ENCODE results near the gene S100Z.
"Not testable (repeated sequence)": the region's sequence is repeated elsewhere in the genome, so short reads cannot be mapped to it uniquely, and the experiment has no call there.

The S100Z gene

DNA sequence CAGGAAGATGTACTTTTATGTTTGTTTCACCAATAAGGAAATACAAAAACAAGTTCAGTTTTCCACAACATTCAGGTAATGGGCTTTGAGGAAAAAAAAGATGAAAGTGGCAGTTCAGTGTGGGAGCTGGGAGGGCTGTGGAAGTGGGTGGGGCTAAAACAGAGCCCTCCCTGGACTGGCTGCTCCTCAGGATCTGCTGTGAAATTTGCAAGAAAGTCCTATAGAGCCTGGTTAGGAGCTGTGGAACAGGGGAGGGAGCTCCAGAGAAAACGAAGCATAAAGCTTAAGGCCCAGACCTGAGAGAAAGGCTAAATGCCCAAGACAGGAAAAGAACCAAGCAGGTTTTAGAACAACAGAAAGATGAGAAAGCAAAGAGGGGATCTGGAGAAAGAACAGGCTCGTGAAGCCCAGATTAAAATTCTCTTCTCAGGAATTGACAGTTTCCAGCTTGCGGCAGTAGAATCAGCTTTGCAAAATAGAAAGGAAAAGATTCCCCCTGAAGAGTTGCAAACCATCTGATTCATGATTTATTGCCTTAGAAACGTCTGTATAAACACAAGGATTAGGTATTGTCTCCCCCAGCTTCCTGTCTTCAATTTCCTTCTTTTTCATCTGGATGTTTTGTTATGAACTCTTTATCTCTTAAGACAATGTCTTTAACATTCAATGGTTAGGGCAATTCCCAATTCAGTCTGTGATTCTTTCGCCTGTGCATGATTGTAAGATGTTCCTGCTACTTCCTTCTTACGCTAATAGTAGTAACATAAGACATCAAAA lies 76.7 kb downstream of the S100Z start:
- Histone ChIP-seq H3K79me2 (ENCODE audit: control insufficient read depth, insufficient read depth, low read length, unreplicated experiment) (no peaks in the 10 kb centered on the region), H3K36me3 (ENCODE audit: insufficient read depth, low read length) (no peaks in the 10 kb centered on the region), H3K27ac (ENCODE audit: low read depth, low read length) (no peak overlapping the region), H3K4me3 (ENCODE audit: low read depth, low read length) (no peak overlapping the region), H3K4me1 (ENCODE audit: control insufficient read depth, insufficient read depth, low read length, unreplicated experiment) (no peaks in the 10 kb centered on the region), H2AFZ (ENCODE audit: low read length, unreplicated experiment) (no peak overlapping the region), H3K27me3 (ENCODE audit: insufficient read depth, low read length) (peaks cover 31% of the 10 kb centered on the region)

DNA sequence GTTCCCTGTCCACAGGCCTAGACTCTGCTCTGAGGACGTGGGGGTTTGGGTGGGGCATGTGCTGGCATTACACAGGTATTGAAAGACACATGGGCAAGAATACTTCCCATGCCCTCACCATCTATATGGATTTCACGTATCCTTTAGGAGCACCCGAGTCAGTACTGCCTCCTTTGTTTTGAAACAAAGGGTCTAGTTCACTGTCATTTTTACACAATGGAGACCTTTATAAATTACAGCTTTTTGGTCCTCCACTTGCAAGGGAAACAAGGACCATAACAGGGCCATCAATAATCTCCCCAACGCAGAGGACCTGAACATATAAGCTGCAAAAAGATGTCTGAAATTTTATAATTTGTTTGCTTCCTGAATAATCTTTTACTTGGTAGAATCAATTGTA lies 78.1 kb downstream of the S100Z start:
- H3K36me3 ChIP-seq (ENCODE audit: insufficient read depth, low read length) = no peaks in the 10 kb centered on the region
- no peak overlapping the region for H2AFZ ChIP-seq (ENCODE audit: low read length, unreplicated experiment)
- H3K27me3 ChIP-seq (ENCODE audit: insufficient read depth, low read length) = peaks cover 36% of the 10 kb centered on the region
- H3K27ac ChIP-seq (ENCODE audit: low read depth, low read length) = no peak overlapping the region
- H3K4me1 ChIP-seq (ENCODE audit: control insufficient read depth, insufficient read depth, low read length, unreplicated experiment) = no peaks in the 10 kb centered on the region
- no peaks in the 10 kb centered on the region for H3K79me2 ChIP-seq (ENCODE audit: control insufficient read depth, insufficient read depth, low read length, unreplicated experiment)
- no peak overlapping the region for H3K4me3 ChIP-seq (ENCODE audit: low read depth, low read length)

DNA sequence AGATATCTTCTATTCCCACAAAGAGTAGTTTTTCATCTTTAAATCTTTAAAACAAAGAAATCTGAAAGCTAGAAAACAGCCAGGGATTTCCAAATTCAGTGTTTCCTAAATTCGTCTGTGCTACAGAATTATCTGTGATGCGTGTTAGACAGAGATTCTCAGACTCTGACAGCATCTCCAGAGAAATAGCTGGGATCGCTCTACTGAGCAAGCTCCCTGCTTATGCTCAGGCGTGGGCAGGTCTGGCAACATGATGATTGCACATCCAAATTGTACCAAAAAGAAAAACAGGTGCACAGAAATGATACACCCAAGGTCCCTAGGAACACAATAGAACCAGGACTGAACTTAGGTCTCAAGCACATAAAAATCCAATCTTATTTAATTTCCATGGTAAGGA lies 80.3 kb downstream of the S100Z start:
- H2AFZ ChIP-seq (ENCODE audit: low read length, unreplicated experiment) = no peak overlapping the region
- H3K27ac ChIP-seq (ENCODE audit: low read depth, low read length) = no peak overlapping the region
- no peaks in the 10 kb centered on the region for H3K36me3 ChIP-seq (ENCODE audit: insufficient read depth, low read length)
- H3K4me1 ChIP-seq (ENCODE audit: control insufficient read depth, insufficient read depth, low read length, unreplicated experiment) = no peaks in the 10 kb centered on the region
- peaks cover 30% of the 10 kb centered on the region for H3K27me3 ChIP-seq (ENCODE audit: insufficient read depth, low read length)
- H3K79me2 ChIP-seq (ENCODE audit: control insufficient read depth, insufficient read depth, low read length, unreplicated experiment) = no peaks in the 10 kb centered on the region
- H3K4me3 ChIP-seq (ENCODE audit: low read depth, low read length) = no peak overlapping the region

DNA sequence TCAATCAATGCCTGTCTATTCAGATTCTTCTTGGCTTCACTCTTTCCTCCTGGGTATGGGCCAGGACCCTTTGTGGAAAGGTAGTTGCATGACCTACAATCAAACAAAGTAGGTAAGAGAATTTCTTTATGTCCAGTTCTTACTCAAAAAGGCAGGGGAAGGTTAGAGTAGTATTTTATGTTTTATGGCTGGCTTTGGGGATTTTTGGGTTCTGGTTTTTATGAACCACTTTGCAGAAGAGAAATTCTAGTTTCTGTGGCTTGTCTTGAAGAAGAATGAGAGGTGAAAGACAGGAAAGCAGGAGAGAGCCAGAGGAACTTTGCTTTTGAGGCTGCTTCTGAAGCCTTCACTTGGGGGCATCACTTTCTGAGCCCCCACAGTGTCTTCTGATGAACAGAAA lies 88.4 kb downstream of the S100Z start:
- no peaks in the 10 kb centered on the region for H3K4me1 ChIP-seq (ENCODE audit: control insufficient read depth, insufficient read depth, low read length, unreplicated experiment)
- H3K79me2 ChIP-seq (ENCODE audit: control insufficient read depth, insufficient read depth, low read length, unreplicated experiment) = no peaks in the 10 kb centered on the region
- no peak overlapping the region for H3K27ac ChIP-seq (ENCODE audit: low read depth, low read length)
- no peaks in the 10 kb centered on the region for H3K27me3 ChIP-seq (ENCODE audit: insufficient read depth, low read length)
- no peak overlapping the region for H2AFZ ChIP-seq (ENCODE audit: low read length, unreplicated experiment)
- H3K4me3 ChIP-seq (ENCODE audit: low read depth, low read length) = no peak overlapping the region
- H3K36me3 ChIP-seq (ENCODE audit: insufficient read depth, low read length) = no peaks in the 10 kb centered on the region

DNA sequence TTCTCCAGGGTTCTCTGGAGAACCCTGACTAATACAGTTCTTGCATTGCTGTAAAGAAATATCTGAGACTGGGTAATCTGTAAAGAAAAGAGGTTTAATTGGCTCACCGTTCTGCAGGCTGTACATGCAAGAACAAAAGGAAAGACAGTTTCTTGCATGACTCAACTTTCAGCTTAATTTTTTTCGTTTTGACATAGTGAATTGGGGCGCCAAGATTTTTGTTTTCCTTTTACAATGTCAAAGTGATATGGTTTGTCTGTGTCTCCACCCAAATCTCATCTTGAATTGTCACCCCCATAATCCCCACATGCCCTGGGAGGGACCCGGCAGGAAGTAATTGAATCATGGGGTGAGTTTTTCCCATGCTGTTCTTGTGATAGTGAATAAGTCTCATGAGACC lies 91.2 kb downstream of the S100Z start:
- Histone ChIP-seq H3K27me3 (ENCODE audit: insufficient read depth, low read length) (no peaks in the 10 kb centered on the region), H3K36me3 (ENCODE audit: insufficient read depth, low read length) (no peaks in the 10 kb centered on the region), H3K27ac (ENCODE audit: low read depth, low read length) (peak overlapping the region; percentile 66), H2AFZ (ENCODE audit: low read length, unreplicated experiment) (no peak overlapping the region), H3K4me3 (ENCODE audit: low read depth, low read length) (no peak overlapping the region), H3K79me2 (ENCODE audit: control insufficient read depth, insufficient read depth, low read length, unreplicated experiment) (no peaks in the 10 kb centered on the region), H3K4me1 (ENCODE audit: control insufficient read depth, insufficient read depth, low read length, unreplicated experiment) (no peaks in the 10 kb centered on the region)

DNA sequence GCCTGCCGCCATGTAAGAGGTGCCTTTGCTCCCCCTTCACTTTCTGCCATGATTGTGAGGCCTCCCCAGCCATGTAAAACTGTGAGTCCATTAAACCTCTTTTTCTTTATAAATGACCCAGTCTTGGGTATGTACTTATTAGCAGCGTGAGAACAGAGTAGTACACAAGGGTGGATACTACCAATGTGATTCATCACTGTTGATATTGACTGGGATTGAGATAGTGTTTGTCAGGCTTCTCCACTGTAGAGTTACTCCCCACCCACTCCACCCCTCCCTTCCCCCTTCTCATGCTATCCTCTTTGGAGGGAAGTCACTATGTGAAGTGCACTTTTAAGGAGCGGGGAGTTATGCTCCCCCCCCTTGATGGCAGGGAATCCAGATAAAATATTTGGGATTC lies 91.6 kb downstream of the S100Z start:
- Histone ChIP-seq H3K27me3 (ENCODE audit: insufficient read depth, low read length) (no peaks in the 10 kb centered on the region), H3K27ac (ENCODE audit: low read depth, low read length) (peak overlapping the region; percentile 66), H3K4me3 (ENCODE audit: low read depth, low read length) (no peak overlapping the region), H3K36me3 (ENCODE audit: insufficient read depth, low read length) (no peaks in the 10 kb centered on the region), H2AFZ (ENCODE audit: low read length, unreplicated experiment) (no peak overlapping the region), H3K79me2 (ENCODE audit: control insufficient read depth, insufficient read depth, low read length, unreplicated experiment) (no peaks in the 10 kb centered on the region), H3K4me1 (ENCODE audit: control insufficient read depth, insufficient read depth, low read length, unreplicated experiment) (no peaks in the 10 kb centered on the region)

DNA sequence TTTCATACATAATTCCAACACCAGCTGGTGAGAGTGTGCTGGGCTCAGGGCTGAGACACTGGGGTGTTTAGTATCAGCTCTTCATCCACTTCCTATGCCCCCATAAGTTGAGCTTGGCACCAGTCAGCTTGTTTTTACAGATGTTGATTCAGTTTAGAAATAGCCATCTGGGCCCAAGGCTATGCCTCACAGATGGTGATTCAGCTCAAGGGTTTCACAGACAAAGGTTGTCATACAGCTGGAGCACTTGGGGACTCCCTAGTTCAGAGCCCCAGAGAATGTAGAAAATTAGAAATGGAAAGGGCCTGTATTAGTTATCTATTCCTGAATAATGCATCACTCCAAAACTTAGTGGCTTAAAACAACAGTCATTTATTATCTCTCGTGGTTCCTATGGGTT lies 92.8 kb downstream of the S100Z start:
- H3K4me1 ChIP-seq (ENCODE audit: control insufficient read depth, insufficient read depth, low read length, unreplicated experiment) = no peaks in the 10 kb centered on the region
- H3K4me3 ChIP-seq (ENCODE audit: low read depth, low read length) = no peak overlapping the region
- peak overlapping the region; percentile 36 for H3K27ac ChIP-seq (ENCODE audit: low read depth, low read length)
- H3K36me3 ChIP-seq (ENCODE audit: insufficient read depth, low read length) = no peaks in the 10 kb centered on the region
- no peak overlapping the region for H2AFZ ChIP-seq (ENCODE audit: low read length, unreplicated experiment)
- no peaks in the 10 kb centered on the region for H3K79me2 ChIP-seq (ENCODE audit: control insufficient read depth, insufficient read depth, low read length, unreplicated experiment)
- H3K27me3 ChIP-seq (ENCODE audit: insufficient read depth, low read length) = no peaks in the 10 kb centered on the region

DNA sequence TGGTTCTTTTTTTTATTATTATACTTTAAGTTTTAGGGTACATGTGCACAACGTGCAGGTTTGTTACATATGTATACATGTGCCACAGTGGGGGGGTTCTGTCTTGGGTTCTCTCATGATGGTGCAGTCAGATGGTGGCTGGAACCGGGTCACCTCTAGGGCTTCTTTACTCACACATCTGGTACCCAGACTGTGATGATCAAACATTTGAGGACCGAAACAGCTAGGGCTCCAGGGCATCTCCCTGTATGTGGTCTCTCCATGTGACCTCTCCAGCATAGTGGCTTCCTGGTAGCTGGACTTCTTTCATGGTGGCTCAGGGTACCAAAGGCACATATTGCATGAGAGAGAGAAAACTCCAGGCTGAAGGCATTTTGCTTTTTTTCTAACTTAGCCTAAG lies 93.2 kb downstream of the S100Z start:
- no peak overlapping the region for H2AFZ ChIP-seq (ENCODE audit: low read length, unreplicated experiment)

DNA sequence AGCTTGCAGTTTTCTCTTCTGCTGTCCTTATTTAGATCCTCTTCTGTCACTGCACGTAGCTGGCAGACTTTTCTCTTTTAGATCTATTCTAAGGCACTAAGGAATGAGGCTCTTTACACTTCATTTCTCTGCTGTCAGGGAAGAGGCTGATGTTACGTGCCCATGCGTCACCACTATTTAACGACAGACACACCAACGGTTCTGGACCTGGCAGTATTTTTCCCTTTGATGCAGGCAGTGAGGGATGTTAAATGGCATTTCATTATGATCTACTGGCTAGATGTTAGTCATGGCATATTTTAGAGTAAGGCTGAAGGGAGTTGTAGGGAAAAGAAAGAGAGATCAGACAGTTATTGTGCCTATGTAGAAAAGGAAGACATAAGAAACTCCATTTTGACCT lies 94.8 kb downstream of the S100Z start:
- H2AFZ ChIP-seq (ENCODE audit: low read length, unreplicated experiment) = no peak overlapping the region
- no peaks in the 10 kb centered on the region for H3K36me3 ChIP-seq (ENCODE audit: insufficient read depth, low read length)
- H3K27ac ChIP-seq (ENCODE audit: low read depth, low read length) = no peak overlapping the region
- no peaks in the 10 kb centered on the region for H3K79me2 ChIP-seq (ENCODE audit: control insufficient read depth, insufficient read depth, low read length, unreplicated experiment)
- no peaks in the 10 kb centered on the region for H3K27me3 ChIP-seq (ENCODE audit: insufficient read depth, low read length)
- H3K4me1 ChIP-seq (ENCODE audit: control insufficient read depth, insufficient read depth, low read length, unreplicated experiment) = no peaks in the 10 kb centered on the region
- no peak overlapping the region for H3K4me3 ChIP-seq (ENCODE audit: low read depth, low read length)

More for the DNA sequence above, 93.2 kb downstream of the S100Z start:
- H3K27me3 ChIP-seq (ENCODE audit: insufficient read depth, low read length) = no peaks in the 10 kb centered on the region
- no peaks in the 10 kb centered on the region for H3K79me2 ChIP-seq (ENCODE audit: control insufficient read depth, insufficient read depth, low read length, unreplicated experiment)
- H3K27ac ChIP-seq (ENCODE audit: low read depth, low read length) = 0 out of 2 replicates have a peak overlapping the region, but pooled peaks have one; percentile 11
- H3K36me3 ChIP-seq (ENCODE audit: insufficient read depth, low read length) = no peaks in the 10 kb centered on the region
- no peaks in the 10 kb centered on the region for H3K4me1 ChIP-seq (ENCODE audit: control insufficient read depth, insufficient read depth, low read length, unreplicated experiment)
- H3K4me3 ChIP-seq (ENCODE audit: low read depth, low read length) = no peak overlapping the region

DNA sequence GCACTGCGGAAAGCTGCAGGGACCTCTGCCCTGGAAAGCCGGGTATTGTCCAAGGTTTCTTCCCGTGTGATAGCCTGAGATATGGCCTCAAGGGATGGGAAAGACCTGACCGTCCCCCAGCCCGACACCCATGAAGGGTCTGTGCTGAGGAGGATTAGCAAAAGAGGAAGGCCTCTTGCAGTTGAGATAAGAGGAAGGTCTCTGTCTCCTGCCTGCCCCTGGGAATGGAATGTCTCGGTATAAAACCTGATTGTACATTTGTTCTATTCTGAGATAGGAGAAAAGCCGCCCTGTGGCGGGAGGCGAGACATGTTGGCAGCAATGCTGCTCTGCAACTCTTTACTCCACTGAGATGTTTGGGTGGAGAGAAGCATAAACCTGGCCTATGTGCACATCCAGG lies 95.4 kb downstream of the S100Z start:
- not testable (repeated sequence) for H3K36me3 ChIP-seq (ENCODE audit: insufficient read depth, low read length); H3K79me2 ChIP-seq (ENCODE audit: control insufficient read depth, insufficient read depth, low read length, unreplicated experiment); H3K4me1 ChIP-seq (ENCODE audit: control insufficient read depth, insufficient read depth, low read length, unreplicated experiment); H3K27ac ChIP-seq (ENCODE audit: low read depth, low read length); H2AFZ ChIP-seq (ENCODE audit: low read length, unreplicated experiment); H3K27me3 ChIP-seq (ENCODE audit: insufficient read depth, low read length); H3K4me3 ChIP-seq (ENCODE audit: low read depth, low read length)

DNA sequence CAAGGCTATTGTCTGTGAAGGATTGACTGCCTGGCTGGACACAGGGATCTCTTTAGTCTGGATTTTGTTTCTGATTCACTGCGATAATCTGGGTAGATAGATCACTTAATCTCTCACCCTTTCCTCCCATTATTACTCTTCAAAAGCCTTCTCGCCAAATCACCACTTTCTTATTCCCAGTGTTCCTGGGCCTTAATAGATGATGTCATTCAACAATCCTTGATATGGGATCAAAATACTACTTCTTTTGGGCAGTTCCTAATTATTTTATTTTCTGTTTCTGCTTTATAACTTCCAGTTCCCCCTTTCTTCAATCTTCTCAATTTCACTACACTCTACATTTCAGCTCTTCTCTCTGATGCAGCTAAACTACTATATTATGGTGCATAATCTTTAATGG lies 96.3 kb downstream of the S100Z start:
- H3K27me3 ChIP-seq (ENCODE audit: insufficient read depth, low read length) = no peaks in the 10 kb centered on the region

More for the DNA sequence above, 96.3 kb downstream of the S100Z start:
- Histone ChIP-seq H3K36me3 (ENCODE audit: insufficient read depth, low read length) (no peaks in the 10 kb centered on the region), H3K4me1 (ENCODE audit: control insufficient read depth, insufficient read depth, low read length, unreplicated experiment) (no peaks in the 10 kb centered on the region), H2AFZ (ENCODE audit: low read length, unreplicated experiment) (no peak overlapping the region), H3K79me2 (ENCODE audit: control insufficient read depth, insufficient read depth, low read length, unreplicated experiment) (no peaks in the 10 kb centered on the region), H3K27ac (ENCODE audit: low read depth, low read length) (no peak overlapping the region), H3K4me3 (ENCODE audit: low read depth, low read length) (no peak overlapping the region)
